Activated naive CD8-positive, alpha-beta T cell (primary cell): ENCODE data around the gene SKIC8.

ENCODE experiments used
- H3K27ac Mint-ChIP-seq: one replicate; pipeline ENCODE4 v1.8.0; 2021; ENCODE audit warnings: mixed read lengths
- H3K27me3 Mint-ChIP-seq: one replicate; pipeline ENCODE4 v1.8.0; 2021; ENCODE audit warnings: mixed read lengths
- H3K36me3 Mint-ChIP-seq: one replicate; pipeline ENCODE4 v1.8.0; 2021; ENCODE audit warnings: mixed read lengths
- H3K4me1 Mint-ChIP-seq: one replicate; pipeline ENCODE4 v1.8.0; 2021; ENCODE audit warnings: low read depth, mixed read lengths
- H3K4me3 Mint-ChIP-seq: one replicate; pipeline ENCODE4 v1.8.0; 2021; ENCODE audit warnings: mild to moderate bottlenecking, mixed read lengths
- H3K9me3 Mint-ChIP-seq: one replicate; pipeline ENCODE4 v1.8.0; 2021; ENCODE audit warnings: low read depth, mixed read lengths

Gene SKIC8

DNA sequence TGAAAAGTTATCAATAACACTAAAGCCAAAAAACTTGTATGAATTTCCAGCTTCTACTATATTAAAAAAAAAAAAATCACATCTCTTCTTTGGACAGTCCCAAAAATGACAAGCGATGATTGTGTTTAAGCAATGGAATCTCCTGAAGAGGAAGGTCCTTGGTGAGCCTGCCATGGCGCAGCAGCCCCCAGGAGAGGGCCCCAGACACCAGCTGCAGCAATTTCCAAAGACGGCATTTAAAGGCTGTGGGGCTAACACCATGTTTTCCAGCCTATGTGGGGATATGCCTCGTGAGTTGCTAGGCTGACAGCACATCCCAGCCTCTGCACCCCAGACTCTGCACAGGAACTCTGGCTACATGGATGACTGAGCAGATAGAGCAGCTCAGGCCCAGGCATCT, 14.7 kb downstream of the SKIC8 start:
- Mint-ChIP-seq H3K9me3 (no peaks in the 10 kb centered on the region), H3K4me3 (no peak overlapping the region), H3K36me3 (peaks cover 7% of the 10 kb centered on the region), H3K27ac (no peak overlapping the region), H3K4me1 (no peaks in the 10 kb centered on the region), H3K27me3 (no peaks in the 10 kb centered on the region)

DNA sequence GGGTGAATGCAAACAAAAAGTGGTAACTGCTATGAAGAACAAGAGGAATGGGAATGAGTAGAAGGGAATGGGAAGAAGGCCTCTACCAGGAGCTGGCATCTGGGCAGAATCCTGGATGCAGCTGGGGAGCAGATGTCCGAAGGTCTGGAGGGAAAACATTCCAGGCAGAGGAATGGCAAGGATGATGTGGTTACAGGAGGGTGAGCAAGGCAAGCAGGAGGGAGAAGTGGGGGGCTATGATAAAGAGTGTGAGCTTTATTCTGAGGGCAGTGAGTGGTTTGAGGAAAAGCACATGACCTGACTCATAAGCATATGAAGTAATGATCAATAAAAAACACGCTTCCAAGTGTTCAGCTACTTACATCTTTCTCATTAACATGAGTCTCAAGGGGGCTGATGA, 17.1 kb downstream of the SKIC8 start:
- H3K27me3 Mint-ChIP-seq = no peaks in the 10 kb centered on the region
- H3K36me3 Mint-ChIP-seq = peaks cover 3% of the 10 kb centered on the region
- no peaks in the 10 kb centered on the region for H3K4me1 Mint-ChIP-seq
- H3K27ac Mint-ChIP-seq = no peak overlapping the region
- H3K9me3 Mint-ChIP-seq = no peaks in the 10 kb centered on the region
- H3K4me3 Mint-ChIP-seq = no peak overlapping the region

DNA sequence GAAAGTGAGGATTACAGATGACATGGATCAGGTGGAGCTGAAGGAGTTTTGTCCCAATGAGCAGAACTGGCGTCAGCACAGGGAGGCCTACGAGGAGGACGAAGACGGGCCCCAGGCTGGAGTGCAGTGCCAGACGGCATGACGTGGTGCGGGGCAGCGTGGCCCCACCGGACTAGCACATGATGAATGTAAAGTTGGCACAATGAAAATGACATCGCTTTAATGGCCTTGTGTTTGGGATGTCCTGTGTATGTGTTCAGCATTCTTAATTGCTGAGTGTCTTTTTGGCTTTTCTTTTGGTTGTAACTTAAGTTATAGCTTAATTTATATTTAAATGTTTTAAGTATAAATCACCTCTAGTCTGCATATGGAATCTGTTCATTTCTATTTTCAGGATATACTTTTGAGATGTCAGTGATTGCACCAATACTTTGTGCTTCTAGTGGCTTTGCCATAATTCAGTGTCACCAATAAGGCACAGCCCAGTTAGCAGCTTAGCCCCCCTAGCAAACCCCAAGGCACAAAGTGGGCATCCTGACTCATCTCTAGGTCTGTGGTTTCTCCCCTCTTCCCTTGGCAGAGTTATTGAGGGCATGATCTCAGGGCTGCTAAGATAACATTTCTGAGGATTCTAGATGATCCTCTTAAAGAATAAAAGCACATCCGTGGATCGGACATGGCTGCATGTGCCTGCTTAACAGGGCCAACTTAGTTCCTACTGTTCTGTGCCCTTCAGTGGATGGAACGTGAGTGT, 18.9 kb downstream of the SKIC8 start:
- Mint-ChIP-seq H3K9me3 (no peaks in the 10 kb centered on the region), H3K36me3 (peaks cover 2% of the 10 kb centered on the region), H3K27me3 (no peaks in the 10 kb centered on the region), H3K4me1 (no peaks in the 10 kb centered on the region), H3K4me3 (no peak overlapping the region), H3K27ac (no peak overlapping the region)

DNA sequence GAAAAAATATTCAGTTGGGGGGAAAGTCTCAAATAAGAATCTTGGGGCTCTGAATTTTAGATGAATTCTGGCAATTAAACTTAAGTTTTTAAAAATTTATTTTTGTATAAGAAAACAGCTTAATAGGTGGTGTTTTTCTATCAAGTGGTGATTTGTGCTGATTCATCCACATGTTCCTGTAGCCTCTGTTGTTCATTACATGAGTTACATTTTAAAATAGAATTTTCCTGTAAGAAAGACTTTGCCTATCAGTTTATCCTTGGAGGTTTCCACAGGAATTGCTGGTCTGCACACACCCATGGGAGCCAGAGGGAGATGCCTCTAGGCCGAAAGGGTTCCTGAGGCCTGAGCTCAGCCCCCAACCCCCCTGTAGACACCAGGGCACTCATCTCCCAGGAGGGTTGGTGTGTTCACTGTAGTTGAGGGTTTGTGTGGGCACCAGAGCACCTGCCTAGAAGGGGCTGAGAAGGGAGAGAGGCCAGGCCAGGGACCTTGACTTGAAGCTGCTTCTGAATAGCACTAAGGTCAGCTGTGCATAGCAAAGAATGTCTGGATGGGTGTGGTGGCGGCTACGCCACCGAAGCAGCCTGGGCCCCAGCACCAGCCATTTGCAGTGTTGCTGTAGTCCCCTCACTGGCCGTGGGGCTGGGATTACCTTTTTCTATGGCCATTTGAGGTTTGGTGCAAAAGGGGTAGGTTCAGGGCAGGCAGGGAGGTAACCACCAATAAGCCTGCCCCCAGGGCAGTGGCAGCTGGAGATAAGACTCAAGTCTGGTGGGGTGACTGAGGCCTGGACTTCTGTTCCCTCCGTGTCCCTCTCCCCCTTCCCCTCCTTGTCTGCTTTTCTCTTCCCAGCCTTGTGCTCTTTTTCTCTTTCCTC, 23.1 kb downstream of the SKIC8 start:
- H3K4me1 Mint-ChIP-seq = no peaks in the 10 kb centered on the region
- peaks cover 2% of the 10 kb centered on the region for H3K36me3 Mint-ChIP-seq
- peak overlapping the region; percentile 22 for H3K27ac Mint-ChIP-seq

DNA sequence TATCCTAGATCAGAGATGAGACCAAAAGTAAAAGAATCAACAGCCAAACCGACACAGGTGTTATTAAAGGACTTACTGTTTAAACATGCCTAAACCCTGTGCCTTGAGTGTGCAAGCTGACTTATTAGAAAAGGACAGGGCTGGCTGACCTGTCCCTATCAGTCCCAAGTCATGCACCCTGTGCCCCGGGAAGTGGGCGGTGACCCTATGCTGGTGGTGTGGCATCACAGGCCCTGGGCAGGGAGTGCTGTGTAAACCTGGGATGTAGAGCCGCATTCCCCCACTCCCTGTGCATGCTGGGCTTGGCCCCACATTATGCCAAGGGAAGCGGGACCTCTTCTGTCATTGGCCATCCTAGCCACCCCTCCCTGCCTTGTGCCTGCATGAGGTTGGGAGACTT, 24.4 kb downstream of the SKIC8 start:
- H3K36me3 Mint-ChIP-seq = peaks cover 2% of the 10 kb centered on the region
- no peaks in the 10 kb centered on the region for H3K4me1 Mint-ChIP-seq
- no peaks in the 10 kb centered on the region for H3K27me3 Mint-ChIP-seq
- H3K27ac Mint-ChIP-seq = no peak overlapping the region
- no peak overlapping the region for H3K4me3 Mint-ChIP-seq
- no peaks in the 10 kb centered on the region for H3K9me3 Mint-ChIP-seq

More for the DNA sequence above, 23.1 kb downstream of the SKIC8 start:
- Mint-ChIP-seq H3K27me3 (no peaks in the 10 kb centered on the region), H3K9me3 (no peaks in the 10 kb centered on the region), H3K4me3 (no peak overlapping the region)

DNA sequence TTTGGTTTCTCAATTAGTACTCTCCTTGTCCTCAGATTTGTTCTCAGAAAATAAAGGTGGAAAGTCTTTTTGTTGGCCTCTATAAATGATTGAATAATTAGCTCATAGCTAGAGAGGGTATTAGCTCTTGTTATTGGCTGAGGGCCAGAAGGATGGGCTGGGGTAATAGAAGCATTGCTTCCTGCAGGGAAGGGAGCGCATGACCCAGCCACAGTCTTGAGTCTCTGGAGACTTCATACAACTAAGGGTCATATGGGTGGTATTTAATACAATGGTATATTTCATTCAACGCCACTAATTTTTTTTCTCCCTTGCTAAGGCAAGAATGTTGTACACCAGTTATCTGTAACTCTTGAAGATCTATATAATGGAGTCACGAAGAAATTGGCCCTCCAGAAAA, 26.6 kb downstream of the SKIC8 start:
- peak overlapping the region; percentile 12 for H3K27ac Mint-ChIP-seq

DNA sequence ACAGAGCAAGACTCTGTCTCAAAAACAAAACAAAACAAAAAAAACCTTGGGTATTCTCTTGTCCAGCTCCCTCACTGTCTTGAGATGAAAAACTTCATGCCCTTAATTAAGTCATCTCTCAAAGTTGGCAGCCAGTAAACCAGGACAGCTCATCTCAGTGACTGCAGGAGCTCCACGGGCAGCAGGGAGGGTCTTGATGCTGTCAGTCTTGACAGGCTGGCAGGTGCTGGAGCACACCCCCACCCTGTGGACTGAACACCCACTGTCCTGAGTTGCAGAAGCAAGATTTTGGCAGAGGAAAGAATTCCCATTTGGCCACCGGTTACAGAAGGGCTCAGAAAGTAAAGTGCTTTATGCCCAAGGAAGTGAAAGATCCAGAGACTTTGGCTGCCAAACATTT, 27.1 kb downstream of the SKIC8 start:
- Mint-ChIP-seq H3K4me3 (no peak overlapping the region), H3K27me3 (no peaks in the 10 kb centered on the region), H3K4me1 (peaks cover 10% of the 10 kb centered on the region), H3K27ac (no peak overlapping the region), H3K36me3 (no peaks in the 10 kb centered on the region), H3K9me3 (no peaks in the 10 kb centered on the region)

More for the DNA sequence above, 26.6 kb downstream of the SKIC8 start:
- Mint-ChIP-seq H3K27me3 (no peaks in the 10 kb centered on the region), H3K36me3 (no peaks in the 10 kb centered on the region), H3K4me1 (peaks cover 6% of the 10 kb centered on the region), H3K4me3 (no peak overlapping the region), H3K9me3 (no peaks in the 10 kb centered on the region)

DNA sequence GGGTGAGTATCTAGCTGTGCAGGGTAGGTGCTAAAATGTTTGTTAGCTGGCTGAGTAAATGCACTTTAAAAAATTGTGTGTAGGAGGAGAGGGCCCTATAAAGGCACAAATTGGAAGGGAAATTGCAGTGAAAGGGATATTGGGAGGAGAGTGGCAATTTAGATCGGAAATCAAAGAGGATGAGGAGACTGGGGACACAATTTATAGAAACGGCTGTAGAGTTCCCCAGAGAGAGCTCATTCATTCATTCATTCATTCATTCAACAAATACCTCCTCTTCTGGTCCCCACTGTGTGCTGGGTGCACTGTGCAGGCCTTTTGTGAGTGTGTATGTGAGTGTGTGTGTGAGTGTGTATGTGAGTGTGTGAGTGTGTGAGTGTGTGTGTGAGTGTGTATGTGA, 32.6 kb downstream of the SKIC8 start:
- Mint-ChIP-seq H3K4me3 (peak overlapping the region; percentile 89), H3K4me1 (peaks cover 32% of the 10 kb centered on the region), H3K9me3 (no peaks in the 10 kb centered on the region), H3K36me3 (peaks cover 3% of the 10 kb centered on the region), H3K27me3 (no peaks in the 10 kb centered on the region), H3K27ac (peak overlapping the region; percentile 19)

DNA sequence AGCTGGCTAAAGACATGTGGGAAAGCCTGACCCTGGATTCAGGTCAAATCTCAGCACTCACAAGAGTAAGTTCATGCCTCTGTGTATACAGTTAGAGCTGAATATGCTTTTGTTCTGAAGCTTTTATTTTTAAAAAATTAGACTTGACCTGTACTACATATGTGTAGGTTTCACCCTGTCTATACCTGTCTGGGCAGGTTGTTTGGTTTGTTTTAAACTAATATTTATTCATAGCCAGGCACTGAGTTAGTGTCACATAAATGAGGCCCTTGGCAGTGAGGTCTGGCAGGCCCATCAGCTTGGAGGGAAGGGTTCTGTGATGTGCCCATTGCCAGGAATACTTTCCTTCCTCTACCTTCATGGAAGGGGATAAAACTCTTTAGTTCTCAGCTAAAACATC, 33.2 kb downstream of the SKIC8 start:
- Mint-ChIP-seq H3K27ac (peak overlapping the region; percentile 92), H3K4me3 (peak overlapping the region; percentile 89), H3K36me3 (peaks cover 3% of the 10 kb centered on the region), H3K4me1 (peaks cover 32% of the 10 kb centered on the region), H3K9me3 (no peaks in the 10 kb centered on the region), H3K27me3 (no peaks in the 10 kb centered on the region)

DNA sequence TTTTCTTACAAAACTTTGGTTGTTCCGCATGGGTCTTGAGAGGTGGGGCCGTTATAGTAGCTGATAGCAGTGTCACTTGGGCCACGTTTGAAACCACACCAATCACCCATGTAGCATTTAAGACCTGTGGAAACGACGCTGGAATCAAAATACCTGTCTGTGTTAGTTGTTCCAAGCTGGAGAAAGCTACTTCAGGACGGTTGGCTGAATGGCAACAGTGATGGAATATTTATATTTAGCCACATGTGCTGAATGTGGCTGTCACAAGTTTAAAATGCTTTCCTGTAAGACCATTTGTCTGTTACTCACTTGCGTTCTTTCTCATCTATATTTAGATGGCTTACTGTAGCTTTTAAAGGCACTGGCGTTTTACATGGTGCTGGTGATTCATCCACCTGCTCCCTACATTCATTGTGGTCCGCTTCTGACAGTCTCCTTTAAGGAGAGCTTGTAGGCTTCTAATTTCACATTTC, 33.6 kb downstream of the SKIC8 start:
- H3K36me3 Mint-ChIP-seq = peaks cover 3% of the 10 kb centered on the region
- H3K27me3 Mint-ChIP-seq = no peaks in the 10 kb centered on the region
- H3K27ac Mint-ChIP-seq = peak overlapping the region; percentile 92
- H3K4me1 Mint-ChIP-seq = peaks cover 32% of the 10 kb centered on the region
- peak overlapping the region; percentile 89 for H3K4me3 Mint-ChIP-seq
- H3K9me3 Mint-ChIP-seq = no peaks in the 10 kb centered on the region

DNA sequence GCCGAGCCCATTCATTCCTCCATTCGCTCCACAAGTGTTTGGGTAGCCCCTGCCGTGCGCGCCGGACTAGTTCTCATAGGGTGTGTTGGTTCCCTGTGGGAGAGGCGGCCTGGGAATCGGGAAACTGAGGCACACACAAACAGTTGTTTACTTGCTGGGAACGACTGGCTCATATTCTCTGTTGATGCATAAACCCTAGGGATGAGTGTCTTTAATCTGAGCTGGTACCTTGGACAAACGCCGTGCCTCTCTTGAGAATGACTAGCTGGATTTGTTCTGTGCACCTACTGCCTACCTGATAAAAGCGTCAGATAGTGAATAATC, 34.3 kb downstream of the SKIC8 start:
- H3K27me3 Mint-ChIP-seq = no peaks in the 10 kb centered on the region
- peaks cover 32% of the 10 kb centered on the region for H3K4me1 Mint-ChIP-seq
- no peaks in the 10 kb centered on the region for H3K9me3 Mint-ChIP-seq
- H3K4me3 Mint-ChIP-seq = peak overlapping the region; percentile 89
- H3K36me3 Mint-ChIP-seq = peaks cover 3% of the 10 kb centered on the region
- H3K27ac Mint-ChIP-seq = peak overlapping the region; percentile 92

DNA sequence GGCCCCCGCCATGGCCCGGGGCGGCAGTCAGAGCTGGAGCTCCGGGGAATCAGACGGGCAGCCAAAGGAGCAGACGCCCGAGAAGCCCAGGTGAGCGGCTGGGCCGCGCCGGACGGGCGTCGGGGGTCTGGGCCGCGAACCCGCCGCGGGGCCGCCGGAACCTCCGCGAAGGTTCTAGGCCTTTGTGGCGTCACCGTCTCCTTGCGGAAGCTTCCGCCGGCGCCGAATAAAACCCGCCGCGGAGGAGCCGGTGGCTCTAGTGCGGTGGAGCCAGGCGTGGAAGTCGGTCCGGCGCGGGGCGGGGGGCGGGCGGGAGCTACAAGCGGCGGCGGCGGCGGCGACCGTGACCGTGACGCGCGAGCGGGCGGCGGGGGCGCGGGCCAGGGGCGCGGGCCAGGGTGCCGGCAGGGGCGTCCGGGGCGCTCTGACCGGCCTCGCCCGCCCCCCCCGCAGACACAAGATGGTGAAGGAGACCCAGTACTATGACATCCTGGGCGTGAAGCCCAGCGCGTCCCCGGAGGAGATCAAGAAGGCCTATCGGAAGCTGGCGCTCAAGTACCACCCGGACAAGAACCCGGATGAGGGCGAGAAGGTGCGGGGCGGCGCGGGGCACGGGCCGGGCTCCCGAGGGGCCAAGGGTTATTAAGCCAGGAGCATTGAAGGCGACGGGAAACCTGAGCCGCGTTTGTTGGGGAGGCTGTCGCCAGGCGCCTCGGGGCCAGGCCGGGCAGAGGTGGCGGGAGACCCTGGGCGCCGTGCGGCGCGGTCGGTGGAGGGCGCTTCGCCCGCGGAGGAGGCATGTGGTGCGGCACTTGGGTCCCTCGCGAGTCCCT, 34.9 kb downstream of the SKIC8 start, which contains the start of gene DNAJA4:
Gene DNAJA4 (plus strand): TSS at position 259 of the 833 bp plus-strand sequence. CDS start 202 bp downstream, at position 461.
- H3K9me3 Mint-ChIP-seq = no peaks in the 10 kb centered on the region
- H3K27me3 Mint-ChIP-seq = no peaks in the 10 kb centered on the region
- peaks cover 30% of the 10 kb centered on the region for H3K4me1 Mint-ChIP-seq
- peaks cover 3% of the 10 kb centered on the region for H3K36me3 Mint-ChIP-seq
- H3K4me3 Mint-ChIP-seq = peak within 1 kb of the TSS; percentile 89
- peak within 1 kb of the TSS; percentile 92 for H3K27ac Mint-ChIP-seq

DNA sequence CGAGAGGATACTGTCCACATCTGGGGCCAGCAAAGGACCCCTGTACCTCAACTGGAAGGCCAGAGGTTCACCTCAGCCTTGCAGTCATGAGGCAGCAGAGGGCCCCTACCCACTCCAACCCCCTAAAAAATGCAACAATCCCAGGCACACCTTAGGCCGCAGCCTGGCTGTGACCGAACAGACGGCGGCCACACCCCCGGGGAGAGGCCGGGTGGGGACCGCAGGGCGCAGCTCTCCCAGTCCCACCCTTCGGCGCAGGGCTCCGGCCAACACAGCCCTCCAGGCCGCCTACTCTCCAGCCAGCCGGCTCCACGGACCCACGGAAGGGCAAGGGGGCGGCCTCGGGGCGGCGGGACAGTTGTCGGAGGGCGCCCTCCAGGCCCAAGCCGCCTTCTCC, 35.5 kb downstream of the SKIC8 start:
- peak overlapping the region; percentile 69 for H3K4me3 Mint-ChIP-seq
- H3K27ac Mint-ChIP-seq = peak overlapping the region; percentile 79
- no peaks in the 10 kb centered on the region for H3K27me3 Mint-ChIP-seq
- peaks cover 3% of the 10 kb centered on the region for H3K36me3 Mint-ChIP-seq
- H3K9me3 Mint-ChIP-seq = no peaks in the 10 kb centered on the region
- peaks cover 29% of the 10 kb centered on the region for H3K4me1 Mint-ChIP-seq

DNA sequence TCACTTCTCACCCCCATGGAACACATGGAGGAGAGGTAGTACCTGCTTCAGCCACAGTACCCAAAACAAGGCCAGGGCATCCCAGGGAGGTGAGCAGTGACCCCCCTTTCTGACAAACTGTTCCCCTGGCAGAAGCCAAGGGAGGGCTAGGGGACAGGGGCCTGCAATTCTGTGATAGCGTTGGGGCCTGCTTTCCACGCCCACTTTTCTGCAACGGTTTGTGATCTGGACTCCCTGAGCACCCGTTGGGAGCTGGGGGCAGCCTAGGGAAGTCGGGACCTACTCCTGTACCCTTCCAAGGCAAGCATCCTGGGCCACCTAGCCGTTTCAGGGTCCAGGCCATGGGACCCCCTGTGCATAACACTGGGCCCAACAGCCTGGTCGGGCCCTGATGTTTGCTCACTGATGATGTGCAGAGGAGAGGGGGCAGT, 36.0 kb downstream of the SKIC8 start:
- H3K4me1 Mint-ChIP-seq = peaks cover 26% of the 10 kb centered on the region
- H3K4me3 Mint-ChIP-seq = peak overlapping the region; percentile 69
- no peaks in the 10 kb centered on the region for H3K9me3 Mint-ChIP-seq
- H3K27me3 Mint-ChIP-seq = no peaks in the 10 kb centered on the region
- H3K27ac Mint-ChIP-seq = peak overlapping the region; percentile 79
- H3K36me3 Mint-ChIP-seq = peaks cover 3% of the 10 kb centered on the region
